RPMI8226 (cell line): ENCODE results near the gene CMTM8.

Source experiments
- DNase-seq: peaks from one replicate; pipeline ENCODE4 v3.0.0-alpha.2; 2015

Gene CMTM8

DNA sequence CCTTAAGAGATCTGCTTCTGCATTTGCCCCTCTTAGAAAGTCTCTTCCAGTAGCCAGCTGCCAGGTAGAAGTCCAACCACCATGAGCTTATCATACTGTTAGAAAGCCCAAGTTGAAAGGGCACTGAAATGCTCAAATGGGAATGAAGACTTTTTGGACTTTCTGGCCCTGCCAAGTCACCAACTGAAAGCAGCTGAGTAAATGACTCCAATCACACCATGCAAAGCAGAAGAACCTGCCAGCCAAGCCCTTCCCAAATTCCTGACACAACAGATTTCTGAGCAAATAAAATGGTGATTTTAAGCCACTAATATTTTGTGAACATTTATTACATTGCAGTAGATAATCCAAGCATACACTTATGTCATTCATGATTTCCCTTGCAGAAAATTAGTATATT, 2.1 kb upstream of the CMTM8 start:
- DNase-seq = no peak

DNA sequence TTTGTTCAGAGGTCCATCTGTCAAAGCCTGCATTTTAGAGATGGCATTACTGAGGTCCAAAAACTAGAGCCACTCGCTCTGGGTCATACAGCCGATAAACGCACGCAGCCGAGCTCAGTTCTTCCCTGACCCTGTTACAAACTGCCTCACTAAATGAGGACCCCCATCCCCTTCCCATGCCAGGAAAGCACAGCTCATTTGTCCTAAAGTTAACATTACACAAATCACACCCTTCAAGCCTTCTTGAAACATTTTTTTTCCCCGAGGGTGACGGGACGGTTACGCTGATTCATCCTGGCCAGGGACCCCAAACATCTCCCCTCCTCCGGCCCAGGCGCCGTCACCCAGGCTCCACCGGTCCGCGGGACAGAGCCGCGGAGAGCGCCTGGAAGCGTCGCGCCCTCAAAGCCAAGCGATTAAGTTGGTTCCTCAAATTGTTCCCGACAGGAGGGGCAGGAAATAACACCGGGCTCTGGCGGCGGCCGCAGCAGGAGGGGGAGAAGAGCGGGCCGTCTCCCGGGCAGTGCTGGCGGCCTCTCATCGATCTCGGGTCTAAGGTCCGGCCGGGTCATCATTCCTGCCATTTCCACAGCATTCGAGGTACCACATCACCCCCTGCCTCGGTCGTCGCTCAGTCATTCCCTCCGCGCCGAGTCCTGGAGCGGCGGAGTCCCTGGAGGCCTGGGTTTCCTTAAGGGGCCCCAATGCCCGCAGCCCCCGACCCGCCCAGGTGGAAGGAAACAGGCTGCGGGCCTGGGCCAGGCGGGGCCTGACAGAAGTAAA, 619 bp upstream of the CMTM8 start:
- DNase-seq = no peak

DNA sequence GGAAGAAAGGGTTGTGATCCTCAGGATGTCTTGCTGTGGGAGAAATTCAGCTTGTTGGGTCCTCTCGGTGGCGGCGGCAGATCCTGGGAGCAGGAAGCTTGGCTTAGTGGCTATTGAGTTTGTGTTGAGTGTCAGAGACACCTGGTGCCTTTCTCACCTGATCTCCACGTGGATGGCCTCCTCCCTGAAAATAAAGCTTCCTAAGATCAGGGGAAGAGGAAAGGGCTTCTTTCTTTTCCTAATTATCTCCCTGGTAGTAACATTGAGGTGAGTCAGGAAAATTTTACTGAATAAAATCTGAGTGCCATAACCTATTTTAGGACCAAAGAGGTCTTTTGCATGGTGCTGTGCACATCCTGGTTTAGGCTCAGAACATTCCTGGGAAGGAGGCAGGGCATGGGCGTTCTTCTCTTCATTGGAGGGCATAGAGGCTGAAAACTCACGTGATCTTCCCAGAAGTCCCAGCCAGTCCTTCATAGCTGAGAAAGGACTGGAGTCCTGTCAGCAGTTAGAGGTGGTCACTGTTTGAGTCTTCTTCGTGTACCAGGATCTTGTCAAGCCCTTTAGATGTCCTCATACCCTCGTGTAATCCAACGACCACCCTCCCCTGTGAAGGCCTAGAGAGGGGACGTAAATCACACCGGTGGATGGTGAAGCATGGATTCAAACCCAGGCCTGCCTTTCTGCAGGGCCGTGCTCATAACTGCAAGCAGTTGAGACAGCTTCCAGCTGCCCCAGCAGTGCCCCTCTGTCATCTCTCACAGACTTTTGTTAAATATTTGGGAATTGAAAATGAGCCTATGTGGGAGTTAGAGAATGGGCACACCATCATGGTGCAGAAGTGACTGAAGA, 1.1 kb downstream of the CMTM8 start:
- peak; percentile 7 for DNase-seq

DNA sequence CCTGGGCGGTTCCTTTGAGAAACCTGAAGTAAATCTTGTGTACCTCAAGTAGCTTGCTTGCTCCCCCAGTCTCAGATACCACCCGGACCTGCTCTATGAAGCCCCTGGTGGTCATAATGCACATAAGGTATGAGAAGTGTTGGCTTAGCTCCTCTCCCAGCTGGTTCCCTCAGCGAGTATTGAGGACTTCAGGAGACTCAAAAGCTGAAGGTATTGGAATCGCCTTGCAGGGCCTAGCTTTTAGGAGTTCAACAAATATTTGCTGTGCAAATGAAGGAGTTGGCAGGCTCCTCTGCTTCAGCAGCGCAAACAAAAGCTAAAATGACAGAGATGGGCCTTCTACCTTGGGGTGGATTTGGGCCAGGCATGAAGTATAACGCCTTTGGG, 1.7 kb downstream of the CMTM8 start:
- peak; percentile 74 for DNase-seq

DNA sequence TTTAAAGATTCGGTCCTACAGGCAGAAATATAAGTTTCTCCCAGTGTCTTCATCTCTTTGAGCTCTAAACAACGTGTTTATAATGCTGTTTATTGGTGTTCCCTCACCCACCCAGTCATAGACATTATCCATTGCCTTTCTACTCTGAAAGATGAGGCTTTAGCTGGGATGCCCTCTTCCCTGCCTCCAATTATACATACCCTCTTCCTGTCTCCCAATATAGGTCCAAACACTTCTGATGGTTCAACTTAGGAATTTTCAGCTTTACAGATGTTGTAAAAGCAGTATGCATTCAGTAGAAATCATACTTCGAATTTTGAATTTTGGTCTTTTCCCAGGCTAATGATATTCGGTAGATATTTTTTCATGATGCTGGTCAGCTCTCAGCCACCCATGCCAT, 2.6 kb downstream of the CMTM8 start:
- no peak for DNase-seq

DNA sequence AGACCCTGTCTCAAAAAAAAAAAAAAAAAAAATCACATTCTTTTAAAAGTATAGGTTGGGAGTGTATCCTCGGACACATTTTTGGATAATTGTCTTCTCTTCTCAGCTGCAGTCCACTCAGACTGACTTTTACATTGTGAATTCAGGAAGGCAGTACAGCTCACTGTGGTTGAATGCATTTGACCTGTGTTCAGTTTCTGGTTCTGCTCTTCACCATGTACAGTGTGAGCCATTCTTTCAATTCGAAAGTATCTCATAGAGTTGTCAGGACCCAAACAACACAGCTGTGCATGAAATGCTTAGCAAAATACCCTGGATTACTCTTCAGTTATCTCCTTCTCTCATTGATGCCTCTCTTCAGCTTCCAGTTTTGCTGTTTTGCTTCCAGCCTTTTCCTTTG, 5.0 kb downstream of the CMTM8 start:
- no peak for DNase-seq

DNA sequence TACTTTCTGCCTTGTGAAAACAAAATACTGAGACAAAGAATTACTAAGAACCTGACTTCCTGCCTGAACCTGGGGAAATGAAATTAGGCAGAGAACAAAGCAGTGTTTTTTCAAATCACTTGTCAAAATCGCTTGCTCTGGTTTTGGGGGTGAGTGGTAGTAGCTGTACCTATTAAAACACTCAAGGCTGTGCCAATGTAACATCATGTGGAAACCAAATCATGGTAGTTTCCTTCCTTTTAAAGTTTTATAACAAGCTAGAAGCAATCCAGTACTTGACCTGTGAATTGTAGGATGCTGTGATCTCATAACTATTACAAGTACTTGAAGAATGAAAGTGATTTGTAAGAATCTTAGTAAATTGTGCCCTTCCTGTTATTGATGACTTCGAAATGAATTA, 6.7 kb downstream of the CMTM8 start:
- no peak for DNase-seq

DNA sequence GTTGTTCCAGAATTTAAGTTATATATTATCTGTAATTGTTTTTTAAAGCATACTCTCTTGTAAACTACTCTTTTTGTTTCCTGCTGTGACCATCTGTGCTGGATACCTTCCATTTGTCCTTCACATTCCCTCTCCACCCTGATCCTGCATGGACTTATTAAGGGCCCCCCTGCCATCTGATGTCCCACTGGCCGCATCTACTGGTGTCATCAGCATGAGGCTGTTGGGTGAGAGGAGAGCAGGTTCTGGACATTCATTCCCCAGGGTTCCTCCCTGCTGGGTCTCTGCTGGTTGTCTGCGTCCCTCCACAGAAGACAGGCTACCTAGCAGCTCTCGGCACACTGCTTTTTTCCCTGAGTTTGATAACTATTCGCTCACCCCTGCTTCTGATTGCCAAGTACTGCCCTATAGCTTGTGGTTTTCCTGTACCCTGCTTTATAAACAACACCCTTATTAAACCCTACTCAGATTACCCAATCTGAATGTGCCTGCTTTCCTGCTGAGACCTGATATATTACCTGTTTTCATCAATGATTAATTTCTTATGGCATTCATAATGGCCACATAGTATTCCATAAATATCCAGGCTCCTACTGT, 7.7 kb downstream of the CMTM8 start:
- DNase-seq = peak; percentile 11

DNA sequence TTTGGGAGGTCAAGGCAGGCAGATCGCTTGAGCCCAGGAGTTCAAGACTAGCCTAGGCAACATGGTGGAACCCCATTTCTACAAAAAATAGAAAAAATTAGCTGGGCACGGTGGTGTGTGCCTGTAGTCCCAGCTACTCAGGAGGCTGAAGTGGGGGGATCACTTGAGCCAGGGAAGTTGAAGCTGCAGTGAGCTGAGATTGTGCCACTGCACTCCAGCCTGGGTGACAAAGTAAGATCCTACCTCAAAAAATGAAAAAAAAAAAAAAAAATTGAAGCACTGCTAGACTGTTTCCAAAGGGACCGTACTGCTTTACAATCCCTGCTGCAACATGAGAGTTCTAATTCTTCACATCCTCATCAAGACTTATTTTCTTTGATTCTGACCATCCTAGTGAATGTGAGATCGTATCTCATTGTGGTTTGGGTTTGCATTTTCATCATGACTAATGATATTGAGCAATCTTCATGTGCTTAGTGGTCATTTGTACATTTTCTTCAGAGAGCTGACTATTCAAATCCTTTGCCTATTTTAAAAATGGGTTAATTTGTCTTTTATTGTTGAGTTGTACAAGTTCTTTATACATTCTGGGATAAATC, 10.8 kb downstream of the CMTM8 start:
- peak; percentile 14 for DNase-seq

DNA sequence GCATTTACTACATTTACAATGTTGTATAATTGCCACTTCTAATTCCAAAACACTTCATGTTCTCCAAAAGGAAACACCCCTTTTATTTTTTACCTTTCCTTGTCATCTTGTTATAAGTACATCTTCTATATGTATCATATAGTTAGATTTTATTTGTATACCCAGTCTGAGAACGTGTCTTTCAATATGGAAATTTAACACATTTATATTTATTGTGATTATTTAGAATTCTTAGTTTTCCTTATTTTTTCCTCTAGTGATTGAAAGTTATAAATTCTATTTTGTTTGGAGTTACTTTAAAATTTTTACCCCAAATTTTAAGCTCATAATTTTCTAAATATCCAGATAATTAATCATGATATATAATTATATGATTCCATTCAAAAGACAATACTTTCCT, 15.8 kb downstream of the CMTM8 start:
- no peak for DNase-seq

DNA sequence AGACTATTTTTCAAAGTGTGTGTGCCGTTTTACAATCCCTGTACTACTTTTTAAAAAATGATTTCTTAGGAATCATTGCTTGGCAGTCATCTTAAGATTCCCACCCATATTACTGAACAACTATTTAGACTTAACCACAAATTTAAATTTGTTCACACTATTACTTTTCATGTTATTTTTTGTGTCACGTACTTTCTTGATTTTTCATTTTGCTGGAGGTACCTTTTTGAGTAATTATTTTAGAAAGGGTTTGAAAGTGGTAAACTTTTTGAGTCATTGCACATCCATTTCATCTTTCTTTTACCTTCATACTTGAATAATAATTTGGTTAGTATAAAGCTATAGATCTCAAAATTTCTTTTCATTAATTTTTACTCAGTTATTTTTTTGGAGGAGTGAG, 16.9 kb downstream of the CMTM8 start:
- no peak for DNase-seq

DNA sequence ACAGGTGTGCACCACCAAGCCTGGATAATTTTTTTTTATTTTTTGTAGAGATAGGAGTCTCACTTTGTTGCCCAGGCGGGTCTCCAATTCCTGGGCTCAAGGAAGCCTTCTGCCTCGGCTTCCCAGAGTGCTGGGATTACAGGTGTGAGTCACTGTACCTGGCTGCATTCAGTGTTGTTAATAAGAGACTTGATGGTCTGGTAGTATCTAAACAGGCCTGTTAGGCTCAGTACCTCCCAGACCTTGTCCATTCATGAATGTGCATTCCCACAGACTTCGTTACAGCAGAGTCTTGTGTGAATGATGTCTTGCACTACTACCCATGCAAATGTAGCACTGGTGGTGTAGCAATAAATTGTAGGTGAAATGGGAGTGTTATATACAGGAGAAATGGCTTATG, 17.7 kb downstream of the CMTM8 start:
- no peak for DNase-seq

DNA sequence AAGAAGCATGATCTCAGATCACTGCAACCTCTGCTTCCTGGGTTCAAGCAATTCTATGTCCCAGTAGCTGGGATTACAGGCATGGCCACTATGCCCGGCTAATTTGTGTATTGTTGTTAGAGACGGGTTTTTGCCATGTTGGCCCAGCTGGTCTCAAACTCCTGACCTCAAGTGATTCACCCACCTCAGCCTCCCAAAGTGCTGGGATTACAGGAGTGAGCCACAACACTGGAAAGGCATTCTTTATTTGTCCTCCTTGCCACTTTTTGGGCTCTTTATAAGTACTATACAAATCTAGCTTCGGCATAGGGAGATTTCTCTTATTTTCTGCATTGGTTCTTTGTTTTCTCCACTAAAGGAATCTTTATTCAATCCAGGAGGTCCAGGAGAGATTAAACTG, 18.6 kb downstream of the CMTM8 start:
- DNase-seq = no peak

DNA sequence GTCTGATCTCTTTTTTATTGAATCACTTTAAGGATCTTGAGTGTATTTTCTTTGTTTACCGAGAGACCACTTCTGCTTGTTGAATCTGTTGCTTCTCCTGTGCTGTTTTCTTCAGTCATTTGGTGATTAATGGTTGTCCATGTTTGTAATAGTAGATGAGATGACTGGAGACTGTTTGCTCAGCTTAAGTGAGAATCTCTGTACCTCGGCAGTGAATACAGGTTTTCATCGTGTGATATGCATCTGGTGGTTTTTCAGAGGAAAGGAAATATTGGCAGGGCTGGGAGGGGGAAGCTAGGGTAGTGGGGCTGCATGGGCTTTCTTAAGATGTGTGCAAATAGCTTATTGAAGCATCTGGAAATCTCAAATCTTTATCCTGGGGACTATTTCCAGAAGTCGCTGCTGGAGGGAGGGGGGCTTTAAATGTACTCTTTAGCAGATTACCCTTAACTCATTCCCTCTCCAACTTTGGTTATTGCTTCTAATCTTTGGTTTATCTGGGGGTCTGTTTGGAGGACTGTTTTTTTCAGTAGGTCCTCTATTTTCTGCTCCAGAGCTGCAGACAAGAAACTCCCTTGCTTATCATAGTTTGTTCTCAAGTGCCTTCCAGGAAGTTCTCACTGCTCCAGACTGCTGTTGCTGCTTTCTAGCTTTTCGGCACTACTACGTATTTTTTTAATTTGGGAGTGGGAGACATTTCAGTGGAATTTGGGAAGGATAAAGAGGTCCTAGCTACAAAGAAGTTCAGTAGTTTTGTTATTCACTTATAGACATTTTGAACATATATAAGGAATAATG, 19.4 kb downstream of the CMTM8 start:
- DNase-seq = no peak

DNA sequence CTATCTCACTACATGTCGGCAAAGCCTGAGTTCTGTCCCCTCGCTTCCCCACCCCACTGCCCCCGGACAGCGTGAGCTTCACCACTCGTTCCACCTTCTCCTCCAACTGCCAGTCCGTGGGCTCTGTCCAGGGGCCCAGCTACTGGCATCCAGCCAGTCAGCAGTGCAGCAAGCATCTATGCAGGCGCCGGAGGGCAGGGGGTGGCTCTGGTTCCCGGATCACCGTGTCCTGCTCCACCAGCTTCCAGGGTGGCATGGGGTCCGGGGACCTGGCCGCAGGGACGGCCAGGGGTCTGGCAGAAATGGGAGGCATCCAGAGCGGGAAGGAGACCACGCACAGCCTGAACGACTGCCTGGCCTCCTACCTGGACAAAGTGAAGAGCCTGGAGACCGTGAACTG, 20.4 kb downstream of the CMTM8 start:
- no peak for DNase-seq

DNA sequence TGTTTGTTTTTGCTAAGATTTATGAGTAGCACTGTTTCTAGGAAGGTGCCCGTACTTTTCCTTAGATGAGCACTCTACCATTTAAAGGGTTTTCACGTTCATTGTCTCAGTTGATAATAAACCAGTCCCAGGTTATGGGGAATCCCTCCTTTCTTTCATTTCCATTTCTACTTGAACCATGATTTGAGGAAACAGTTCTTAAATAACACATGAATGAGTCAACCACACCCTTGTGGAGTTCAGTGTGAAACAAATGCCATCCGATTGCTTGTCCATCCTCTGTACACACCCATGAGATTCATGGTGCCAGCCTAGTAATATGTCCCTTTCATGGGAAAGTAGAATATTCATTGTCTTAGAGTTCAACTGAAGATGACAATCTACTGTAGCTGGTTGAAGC, 23.1 kb downstream of the CMTM8 start:
- no peak for DNase-seq

DNA sequence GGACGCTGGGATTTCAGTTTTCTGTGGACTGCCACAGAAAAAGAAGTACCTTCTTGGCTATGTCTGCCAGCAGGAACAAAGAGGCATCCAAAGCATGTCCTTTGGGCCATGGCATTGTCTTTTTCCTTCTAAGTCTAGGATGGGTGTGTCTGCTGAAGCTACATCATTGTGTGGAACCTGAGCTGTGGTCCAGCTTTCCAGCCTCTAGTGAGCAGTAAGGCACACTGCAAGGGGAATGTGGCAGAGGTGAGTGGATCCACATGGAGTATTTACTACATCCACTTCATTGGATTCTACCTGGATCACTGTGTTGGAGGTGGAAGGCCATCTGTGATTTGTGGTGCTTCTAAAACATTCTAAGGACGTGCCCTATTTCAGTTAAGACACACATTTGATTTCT, 23.7 kb downstream of the CMTM8 start:
- no peak for DNase-seq

DNA sequence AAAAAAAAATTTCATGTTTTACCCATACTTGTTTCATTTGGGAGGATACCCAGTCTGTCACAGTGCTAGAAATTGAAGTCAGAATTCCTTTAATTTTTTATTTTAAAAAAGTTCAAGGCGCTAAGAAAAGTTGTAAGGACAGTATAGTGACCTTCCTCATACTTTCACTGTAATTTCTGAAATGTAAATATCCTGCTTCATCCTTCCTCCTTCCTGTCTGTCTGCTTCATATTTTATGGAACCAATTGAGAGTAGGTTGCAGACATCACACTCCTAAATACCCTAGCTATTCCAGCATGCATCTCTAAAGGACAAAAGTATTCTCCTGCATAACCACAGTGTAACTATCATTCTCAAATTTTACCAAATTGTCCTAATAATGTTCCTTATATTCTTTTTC, 35.8 kb downstream of the CMTM8 start:
- no peak for DNase-seq

DNA sequence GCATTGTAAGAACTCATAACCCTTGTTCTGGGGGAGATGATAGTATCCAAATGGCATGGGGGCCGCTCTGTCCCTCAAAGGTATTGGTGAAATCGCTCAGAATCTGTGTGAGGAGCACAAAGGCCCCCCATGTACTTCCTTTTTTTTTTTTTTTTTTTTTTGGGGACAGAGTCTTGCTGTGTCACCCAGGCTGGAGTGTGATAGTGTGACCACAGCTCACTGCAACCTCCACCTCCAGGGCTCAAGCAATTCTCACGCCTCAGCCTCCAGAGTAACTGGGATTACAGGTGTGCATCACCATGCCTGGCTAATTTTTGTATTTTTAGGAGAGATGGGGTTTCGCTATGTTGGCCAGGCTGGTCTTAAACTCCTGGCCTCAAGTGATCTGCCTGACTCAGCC, 37.0 kb downstream of the CMTM8 start:
- DNase-seq = no peak

DNA sequence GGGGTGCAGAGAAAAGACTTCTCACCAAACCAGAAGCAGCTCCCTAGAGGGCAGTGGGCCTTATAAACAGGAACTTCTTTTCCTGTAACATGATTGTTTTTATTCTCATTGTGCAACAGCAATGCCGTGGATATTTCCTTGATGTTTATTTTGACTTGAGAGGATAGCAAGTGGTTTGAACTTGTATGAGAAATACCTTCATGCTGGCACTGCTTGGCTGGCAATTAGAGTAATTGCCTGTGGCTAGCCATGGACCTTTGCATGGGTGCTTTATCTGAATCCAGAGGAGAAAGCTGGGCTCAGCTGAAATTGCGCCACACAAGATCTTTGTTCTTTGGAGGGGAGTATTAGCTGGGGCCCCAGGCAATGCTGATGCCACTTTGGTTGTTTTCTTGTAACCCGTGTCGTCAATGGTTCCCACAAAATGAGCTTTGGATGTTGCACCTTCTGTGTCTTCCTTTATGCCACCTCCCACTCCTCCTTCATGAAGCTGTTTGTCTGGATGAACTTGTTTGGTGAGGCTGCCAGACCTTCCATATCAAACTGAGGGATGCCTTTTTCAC, 37.9 kb downstream of the CMTM8 start:
- DNase-seq = no peak

DNA sequence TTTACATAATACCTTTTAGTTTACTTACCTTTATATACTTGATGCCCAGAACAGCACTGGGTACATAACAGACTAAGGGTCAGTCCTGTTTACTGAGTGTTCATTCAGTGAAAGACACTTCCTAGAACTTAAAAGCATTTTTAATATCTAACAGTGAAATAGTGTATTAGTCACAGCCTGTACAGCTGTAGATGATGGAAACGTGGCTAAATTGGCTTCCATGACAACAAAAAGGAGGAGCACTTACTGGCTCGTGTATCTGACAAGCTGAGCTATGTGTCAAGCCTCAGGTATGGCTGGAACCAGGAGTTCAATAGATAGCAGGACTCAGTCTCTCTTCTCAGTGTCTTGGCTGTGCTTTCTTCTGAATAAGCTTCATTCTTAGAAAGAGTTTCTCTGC, 40.2 kb downstream of the CMTM8 start:
- no peak for DNase-seq

DNA sequence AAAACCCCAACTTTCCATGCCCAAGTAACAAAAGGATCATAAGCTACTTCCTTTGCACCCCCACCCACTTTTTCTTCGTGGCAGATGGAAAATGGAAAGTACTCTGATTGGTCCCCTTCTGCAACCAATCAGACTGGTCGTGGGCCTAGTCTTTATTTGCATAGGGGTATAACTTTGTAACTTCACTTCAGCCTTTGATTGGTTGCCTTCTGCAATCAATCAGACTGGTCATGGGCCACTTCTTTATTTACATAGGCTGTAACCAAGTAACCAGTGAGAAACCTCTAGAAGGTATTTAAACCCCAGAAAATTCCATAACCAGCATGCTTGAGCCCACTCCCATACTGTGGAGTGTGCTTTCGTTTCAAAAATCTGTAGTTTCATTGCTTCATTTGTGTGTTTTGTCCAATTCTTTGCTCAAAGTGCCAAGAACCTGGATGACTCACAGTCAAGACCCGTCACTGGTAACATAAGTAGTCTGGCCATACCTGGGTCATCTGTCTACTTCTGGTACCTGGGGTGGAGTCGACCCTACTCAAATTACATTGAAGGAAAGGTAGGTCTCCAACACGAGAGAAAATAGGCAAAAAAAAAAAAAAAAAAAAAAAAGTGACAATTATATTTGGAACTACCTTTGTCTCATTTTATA, 41.9 kb downstream of the CMTM8 start:
- no peak for DNase-seq
